GM12874 (cell line): ENCODE results near the gene SUPT20H.

Source experiments
- TF ChIP-seq, protein P1 (sequence below): IDR thresholded peaks from 2 replicates; pipeline ENCODE4 v1.5.1; 2011; ENCODE audit warnings: low read depth, mild to moderate bottlenecking, control low read depth, low read length, moderate library complexity; ENCODE audit not compliant: insufficient read depth

Gene SUPT20H

DNA sequence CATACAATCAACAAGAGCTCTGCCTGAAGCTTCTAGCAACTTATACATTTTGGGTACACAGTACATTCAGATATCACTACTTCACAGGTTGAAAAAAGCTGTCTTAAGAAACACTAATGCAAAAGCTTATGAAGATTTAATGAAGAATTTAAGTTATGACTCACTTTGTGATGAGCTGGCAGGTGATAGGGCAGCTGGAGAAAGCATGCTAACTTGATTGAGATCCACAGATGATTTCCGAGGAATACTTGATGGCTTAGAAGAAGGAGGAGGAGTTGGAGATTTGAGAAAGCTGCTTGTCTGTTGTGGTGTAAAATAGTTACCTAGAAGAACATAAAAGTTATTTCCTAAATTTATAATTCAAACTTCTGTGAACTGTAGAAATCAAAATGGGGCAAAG lies 35.6 kb downstream of the SUPT20H start:
- TF ChIP-seq, protein P1, sequence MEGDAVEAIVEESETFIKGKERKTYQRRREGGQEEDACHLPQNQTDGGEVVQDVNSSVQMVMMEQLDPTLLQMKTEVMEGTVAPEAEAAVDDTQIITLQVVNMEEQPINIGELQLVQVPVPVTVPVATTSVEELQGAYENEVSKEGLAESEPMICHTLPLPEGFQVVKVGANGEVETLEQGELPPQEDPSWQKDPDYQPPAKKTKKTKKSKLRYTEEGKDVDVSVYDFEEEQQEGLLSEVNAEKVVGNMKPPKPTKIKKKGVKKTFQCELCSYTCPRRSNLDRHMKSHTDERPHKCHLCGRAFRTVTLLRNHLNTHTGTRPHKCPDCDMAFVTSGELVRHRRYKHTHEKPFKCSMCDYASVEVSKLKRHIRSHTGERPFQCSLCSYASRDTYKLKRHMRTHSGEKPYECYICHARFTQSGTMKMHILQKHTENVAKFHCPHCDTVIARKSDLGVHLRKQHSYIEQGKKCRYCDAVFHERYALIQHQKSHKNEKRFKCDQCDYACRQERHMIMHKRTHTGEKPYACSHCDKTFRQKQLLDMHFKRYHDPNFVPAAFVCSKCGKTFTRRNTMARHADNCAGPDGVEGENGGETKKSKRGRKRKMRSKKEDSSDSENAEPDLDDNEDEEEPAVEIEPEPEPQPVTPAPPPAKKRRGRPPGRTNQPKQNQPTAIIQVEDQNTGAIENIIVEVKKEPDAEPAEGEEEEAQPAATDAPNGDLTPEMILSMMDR = no peak

GRCh38 chr13:37014609-37015008 lies 44.9 kb downstream of the SUPT20H start:
- TF ChIP-seq, protein P1 = no peak

DNA sequence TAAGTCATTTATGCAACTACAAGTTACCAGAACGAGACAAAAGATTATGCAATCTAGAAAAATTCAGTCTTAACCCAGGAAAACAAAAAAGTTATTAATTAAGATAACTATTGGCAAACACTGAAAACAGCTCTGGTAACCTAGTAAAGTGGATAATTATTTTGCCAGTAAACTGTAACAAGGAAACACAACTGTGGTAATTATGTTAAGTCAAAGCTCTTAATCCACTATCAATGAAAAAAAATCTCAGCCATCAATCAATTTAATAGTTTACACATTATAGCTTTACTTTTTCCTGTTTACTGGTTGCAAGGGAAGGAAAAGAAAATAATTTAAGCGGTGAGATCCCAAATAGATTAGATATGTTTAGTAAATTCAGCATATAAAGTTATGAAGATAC lies 47.7 kb downstream of the SUPT20H start:
- TF ChIP-seq, protein P1 = no peak

GRCh38 chr13:37011002-37011401 lies 48.5 kb downstream of the SUPT20H start:
- TF ChIP-seq, protein P1 = no peak

DNA sequence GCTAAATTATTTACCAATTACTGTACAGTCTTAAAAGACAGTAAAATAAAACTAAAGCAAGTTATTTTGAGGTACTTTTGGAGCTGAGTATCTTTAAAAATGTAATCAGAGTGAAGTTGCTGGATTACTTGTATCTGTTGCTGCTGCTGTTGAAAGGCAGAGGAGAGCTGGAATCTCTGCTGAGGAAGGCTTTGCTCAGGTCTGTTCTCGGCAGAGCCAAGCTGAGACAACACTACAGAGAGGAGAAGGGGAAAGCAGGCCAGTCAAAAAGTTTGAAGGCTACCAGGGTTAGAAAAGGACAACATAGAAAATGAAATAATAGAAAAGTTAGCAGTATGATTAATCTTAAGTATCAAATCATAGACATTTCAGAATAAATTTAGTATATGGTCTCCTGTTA lies 49.1 kb downstream of the SUPT20H start:
- TF ChIP-seq, protein P1 = no peak

- TF ChIP-seq, protein P1 = no peak
Observed at GRCh38 chr13:37009692-37010091, 49.8 kb downstream of the SUPT20H start.

DNA sequence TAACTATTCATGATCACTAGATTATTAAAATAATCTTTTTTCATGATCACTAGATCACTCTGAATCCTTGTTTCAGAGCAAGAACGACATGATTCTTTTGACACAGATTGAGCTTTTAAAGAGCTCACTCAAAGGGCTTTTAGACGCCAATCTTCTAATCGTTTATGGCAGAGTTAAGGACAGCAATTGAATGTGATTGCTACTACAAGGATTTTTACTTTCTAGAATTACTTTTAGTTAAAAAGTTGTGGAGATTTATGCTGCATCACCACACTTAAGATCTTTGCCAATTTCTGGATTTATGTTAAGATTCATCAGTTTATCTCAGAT lies 57.6 kb downstream of the SUPT20H start:
- TF ChIP-seq, protein P1 = no peak
